SK-N-SH (cell line): ENCODE measurements around the gene PRPF18. TPM values are rescaled to one million over a fixed set of nuclear protein-coding genes. Genes with fewer than 3 reads are reported as not detected.
A peak's percentile ranks its signal among the peaks of the same experiment; 100 is the strongest.

Experiments used
- CTCF ChIA-PET: fragments of 300-600, 350-600 bp; formaldehyde crosslinking; extraction: SDS; loops from one replicate; lab custom pipeline; 2021; lab: Yijun Ruan, JAX
- POLR2A ChIA-PET: fragments of 350-600 bp; sonication (Branson Sonifier 250); formaldehyde crosslinking; extraction: SDS; loops from one replicate; lab custom pipeline; 2020; ENCODE audit warnings: antibody characterized with exemption, inconsistent platforms; lab: Yijun Ruan, JAX
- DNase-seq: peaks from one replicate; pipeline ENCODE4 v3.0.0; 2012
- H2AFZ ChIP-seq: fragments of 200-600 bp; sonication (generic); 2 replicates; pipeline ENCODE4 v1.8.1; 2016; ENCODE audit warnings: antibody characterized with exemption, mild to moderate bottlenecking, low read depth
- H3F3A ChIP-seq: fragments of 200-600 bp; sonication (generic); replicated peaks from 2 replicates; pipeline ENCODE3; 2016; ENCODE audit warnings: antibody characterized with exemption, mild to moderate bottlenecking; ENCODE audit not compliant: insufficient read depth
- H3K27ac ChIP-seq, 2 experiments: fragments of 200-500 bp in 1 of 2; fragments of 200-600 bp in 1 of 2; sonication (Bioruptor generic) in 1 of 2; sonication (generic), shearing (Covaris generic) in 1 of 2; 2 replicates each; pipeline versions ENCODE4 v1.5.1 to v1.6.1; 2014 to 2016; ENCODE audit warnings: low read depth in 2 of 2, inconsistent platforms in 1 of 2, low read length in 1 of 2, mild to moderate bottlenecking in 1 of 2, mixed read lengths in 1 of 2
- H3K27me3 ChIP-seq: fragments of 200-600 bp; sonication (generic), shearing (Covaris generic); 2 replicates; pipeline ENCODE4 v1.6.1; 2016; ENCODE audit warnings: mixed run types; ENCODE audit not compliant: insufficient read depth
- H3K36me3 ChIP-seq, 2 experiments: fragments of 200-500 bp in 1 of 2; fragments of 200-600 bp in 1 of 2; sonication (Bioruptor generic) in 1 of 2; sonication (generic) in 1 of 2; replicated peaks in 1 of 2; 2 replicates each; pipeline versions ENCODE3 to v1.5.1; 2014 to 2016; ENCODE audit warnings: low read length in 1 of 2, mild to moderate bottlenecking in 1 of 2; ENCODE audit not compliant: insufficient read depth in 2 of 2, control insufficient read depth in 1 of 2
- H3K4me1 ChIP-seq, 2 experiments: fragments of 200-500 bp in 1 of 2; fragments of 200-600 bp in 1 of 2; sonication (Bioruptor generic) in 1 of 2; sonication (generic), shearing (Covaris generic) in 1 of 2; 2 replicates each; pipeline versions ENCODE4 v1.5.1 to v1.6.1; 2014 to 2016; ENCODE audit warnings: low read depth in 1 of 2, low read length in 1 of 2, mixed run types in 1 of 2; ENCODE audit not compliant: insufficient read depth in 2 of 2, control insufficient read depth in 1 of 2
- H3K4me2 ChIP-seq: fragments of 200-600 bp; sonication (generic), shearing (Covaris generic); 2 replicates; pipeline ENCODE4 v1.6.1; 2017; ENCODE audit warnings: mixed run types
- H3K4me3 ChIP-seq, 2 experiments: fragments of 200-500 bp in 1 of 2; fragments of 200-600 bp in 1 of 2; sonication (Bioruptor generic) in 1 of 2; sonication (generic), shearing (Covaris generic) in 1 of 2; 2 replicates each; pipeline versions ENCODE4 v1.5.1 to v1.8.1; 2014 to 2016; ENCODE audit warnings: low read depth in 2 of 2, inconsistent platforms in 1 of 2, low read length in 1 of 2, mild to moderate bottlenecking in 1 of 2, mixed read lengths in 1 of 2, moderate library complexity in 1 of 2
- H3K79me2 ChIP-seq: fragments of 200-600 bp; sonication (generic); 2 replicates; pipeline ENCODE4 v1.8.1; 2017; ENCODE audit warnings: mild to moderate bottlenecking; ENCODE audit not compliant: insufficient read depth
- H3K9ac ChIP-seq: fragments of 200-600 bp; sonication (generic); 2 replicates; pipeline ENCODE4 v1.6.1; 2017; ENCODE audit warnings: mixed run types
- H3K9me2 ChIP-seq: fragments of 200-600 bp; sonication (generic); 2 replicates; pipeline ENCODE4 v1.6.1; 2017; ENCODE audit warnings: mixed run types
- H3K9me3 ChIP-seq: fragments of 200-600 bp; sonication (generic); 2 replicates; pipeline ENCODE4 v1.6.1; 2017; ENCODE audit warnings: mixed run types, mild to moderate bottlenecking, moderate library complexity
- H4K20me1 ChIP-seq: fragments of 200-600 bp; sonication (generic); 2 replicates; pipeline ENCODE4 v1.6.1; 2017; ENCODE audit warnings: mild to moderate bottlenecking, mixed run types; ENCODE audit not compliant: insufficient read depth
- CHD2 ChIP-seq: fragments of 150-350 bp; IDR thresholded peaks from 2 replicates; pipeline ENCODE4 v1.6.1; 2018; ENCODE audit warnings: low read length; ENCODE audit not compliant: partially characterized antibody
- ELF1 ChIP-seq: IDR thresholded peaks from 2 replicates; pipeline ENCODE4 v1.4.0; 2012
- FOSL2 ChIP-seq: IDR thresholded peaks from 2 replicates; pipeline ENCODE4 v1.4.0; 2012; ENCODE audit warnings: low read depth, mild to moderate bottlenecking, moderate library complexity, borderline replicate concordance
- FOXJ3 ChIP-seq: sonication (generic); formaldehyde crosslinking; IDR thresholded peaks from 2 replicates; pipeline ENCODE4 v1.5.1; 2020; ENCODE audit warnings: mild to moderate bottlenecking, missing genetic modification reagents
- GABPA ChIP-seq: IDR thresholded peaks from 2 replicates; pipeline ENCODE4 v1.4.0; 2012; ENCODE audit warnings: low read depth, mild to moderate bottlenecking
- GATA2 ChIP-seq: sonication (generic); formaldehyde crosslinking; IDR thresholded peaks from 2 replicates; pipeline ENCODE4 v1.5.0; 2020; ENCODE audit warnings: mild to moderate bottlenecking, missing genetic modification reagents
- MXI1 ChIP-seq: IDR thresholded peaks from 2 replicates; pipeline ENCODE4 v1.6.1; 2012; ENCODE audit warnings: mild to moderate bottlenecking, low read depth, low read length, improper control_type of control experiment
- NFIC ChIP-seq: IDR thresholded peaks from 2 replicates; pipeline ENCODE4 v1.4.0; 2012; ENCODE audit warnings: borderline replicate concordance
- NRF1 ChIP-seq: IDR thresholded peaks from 2 replicates; pipeline ENCODE4 v1.6.1; 2012; ENCODE audit warnings: low read depth, mild to moderate bottlenecking, low read length
- POLR2AphosphoS5 ChIP-seq: IDR thresholded peaks from 2 replicates; pipeline ENCODE4 v1.6.1; 2012; ENCODE audit warnings: low read depth, low read length
- RCOR1 ChIP-seq: fragments of 150-350 bp; IDR thresholded peaks from 2 replicates; pipeline ENCODE4 v1.6.1; 2017; ENCODE audit warnings: antibody characterized with exemption, low read length
- RFX5 ChIP-seq: IDR thresholded peaks from 2 replicates; pipeline ENCODE4 v1.6.1; 2012; ENCODE audit warnings: mild to moderate bottlenecking, improper control_type of control experiment, low read length
- RXRA ChIP-seq: IDR thresholded peaks from 2 replicates; pipeline ENCODE4 v1.4.0; 2012; ENCODE audit warnings: low read depth, mild to moderate bottlenecking, borderline replicate concordance
- SIN3A ChIP-seq: IDR thresholded peaks from 2 replicates; pipeline ENCODE4 v1.6.1; 2012; ENCODE audit warnings: low read depth, mild to moderate bottlenecking, low read length, moderate library complexity, borderline replicate concordance
- YY1 ChIP-seq: IDR thresholded peaks from 2 replicates; pipeline ENCODE4 v1.4.0; 2012; ENCODE audit warnings: low read depth, mild to moderate bottlenecking
- WGBS: methylation state at CpG from one replicate; pipeline ENCODE4 v1.1.6; 2017; ENCODE audit warnings: low lambda C conversion rate; 5-methylcytosine and 5-hydroxymethylcytosine counted together
- polyA plus RNA-seq, 3 experiments: library from polyadenylated mRNA; depleted of rRNA; stranded (reverse); fragments of >200 nt; gene quantifications; 2 replicates each; pipeline ENCODE4 v1.2.3, GENCODE V29; 2012
- TF ChIP-seq, protein P1 (sequence below): IDR thresholded peaks from 2 replicates; pipeline ENCODE4 v1.4.0; 2012; ENCODE audit warnings: low read depth, borderline replicate concordance

The PRPF18 gene
- polyA plus RNA-seq, 1 of the 3 experiments (the other 2 are of a cell fraction): 12.1 TPM

DNA sequence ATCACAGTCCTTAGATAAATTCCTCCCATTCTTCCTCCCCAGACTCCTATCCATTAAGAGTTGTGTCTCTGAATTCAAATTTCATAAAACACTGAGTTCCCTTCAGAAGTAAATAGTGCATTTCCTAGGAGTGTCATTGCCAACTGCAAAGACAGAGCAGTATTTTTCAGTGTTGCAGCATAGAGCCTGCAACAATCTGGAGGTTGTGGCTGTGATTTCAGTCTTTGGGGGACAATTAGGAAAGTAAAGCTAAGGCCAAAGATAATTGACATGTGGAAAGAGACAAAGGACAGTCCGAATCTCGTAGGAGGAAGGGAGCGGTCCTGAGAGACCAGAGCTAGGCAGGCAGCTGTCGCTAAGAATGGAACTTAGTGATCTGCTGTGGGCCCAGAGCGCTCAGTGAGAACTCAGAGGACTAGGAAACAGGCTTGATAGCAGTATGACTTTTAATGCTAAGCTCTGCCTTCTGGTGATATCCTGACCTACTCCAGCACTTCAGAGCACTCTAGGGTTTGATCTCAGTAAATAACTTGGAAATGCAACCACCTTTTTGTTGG, 46.2 kb downstream of the PRPF18 start:
- Histone ChIP-seq H3K36me3 (peaks cover 32 to 38% of the 10 kb centered on the region in 2 experiments), H3K4me2 (no peak overlapping the region), H3K27ac (no peak overlapping the region), H3K9ac (no peak overlapping the region), H3F3A (peaks cover 11% of the 10 kb centered on the region), H3K9me3 (no peaks in the 10 kb centered on the region), H3K9me2 (no peaks in the 10 kb centered on the region), H3K79me2 (no peaks in the 10 kb centered on the region), H3K27me3 (no peaks in the 10 kb centered on the region), H3K4me3 (no peak overlapping the region), H2AFZ (no peak overlapping the region), H3K4me1 (peaks cover 0 to 4% of the 10 kb centered on the region in 2 experiments; a peak in 2 of 4 replicates), H4K20me1 (no peaks in the 10 kb centered on the region)
- TF ChIP-seq FOXJ3 (CRISPR knock-in tag) (no peak), RCOR1 (no peak), FOSL2 (no peak)
- ChIA-PET POLR2A (no interaction called here), CTCF (interaction anchor here (0.5 to 1.8 kb wide), 2 partner anchors 144 to 261 kb away, joined by 3 to 5 read pairs; no protein-coding TSS in a partner anchor)
- no peak for DNase-seq
- 94% methylated on average over 5 of the region's 5 CpGs for WGBS

DNA sequence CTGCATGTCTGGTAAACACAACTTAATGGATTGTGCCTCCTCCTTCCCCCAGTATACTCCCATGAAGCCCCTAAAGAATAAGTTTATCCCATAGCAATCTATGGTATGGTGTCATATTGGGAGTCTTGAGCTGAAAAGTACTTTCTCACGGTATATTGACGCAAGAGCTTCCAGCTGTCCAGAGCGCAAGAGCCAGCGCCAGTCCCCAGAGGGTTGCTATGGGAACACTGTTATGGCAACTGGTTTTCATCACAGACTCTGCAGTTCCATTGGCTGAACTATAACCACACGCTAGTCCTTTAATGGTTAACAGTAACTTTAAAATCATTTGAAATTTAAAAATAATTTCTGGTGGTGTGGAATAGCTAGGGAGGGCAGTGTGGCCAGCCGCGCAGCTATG, 46.9 kb downstream of the PRPF18 start:
- H3K9ac ChIP-seq: no peak overlapping the region
- TF ChIP-seq RCOR1: no peak
- no peak for TF ChIP-seq FOXJ3 (CRISPR knock-in tag)
- TF ChIP-seq YY1: no peak
- TF ChIP-seq MXI1: peak; percentile 34; the same call in 1 of the 2 replicates
- TF ChIP-seq CHD2: no peak
- TF ChIP-seq NRF1: no peak
- TF ChIP-seq GABPA: no peak
- TF ChIP-seq RFX5: peak; percentile 69; the same call in 1 of the 2 replicates
- no peak for TF ChIP-seq FOSL2
- TF ChIP-seq NFIC: no peak
- TF ChIP-seq POLR2AphosphoS5: no peak
- no peak for TF ChIP-seq ELF1
- no peak for TF ChIP-seq RXRA
- TF ChIP-seq, all 33 proteins: peak for 2
- ChIA-PET POLR2A (no interaction called here), CTCF (interaction anchor here (0.5 to 1.8 kb wide), 4 partner anchors 20 to 261 kb away, joined by 3 to 8 read pairs (median 4); no protein-coding TSS in a partner anchor)
- WGBS: 91% methylated on average over 7 of the region's 7 CpGs
- Histone ChIP-seq H3K4me2 (no peak overlapping the region), H3K9me2 (no peaks in the 10 kb centered on the region), H3K9me3 (no peaks in the 10 kb centered on the region), H2AFZ (no peak overlapping the region), H3K27ac (no peak overlapping the region), H3K79me2 (no peaks in the 10 kb centered on the region), H3F3A (peaks cover 11% of the 10 kb centered on the region), H3K27me3 (no peaks in the 10 kb centered on the region), H3K4me1 (peaks cover 0 to 4% of the 10 kb centered on the region in 2 experiments; a peak in 2 of 4 replicates), H4K20me1 (no peaks in the 10 kb centered on the region), H3K4me3 (no peak overlapping the region), H3K36me3 (peaks cover 26 to 40% of the 10 kb centered on the region in 2 experiments)
- DNase-seq: peak; percentile 62

DNA sequence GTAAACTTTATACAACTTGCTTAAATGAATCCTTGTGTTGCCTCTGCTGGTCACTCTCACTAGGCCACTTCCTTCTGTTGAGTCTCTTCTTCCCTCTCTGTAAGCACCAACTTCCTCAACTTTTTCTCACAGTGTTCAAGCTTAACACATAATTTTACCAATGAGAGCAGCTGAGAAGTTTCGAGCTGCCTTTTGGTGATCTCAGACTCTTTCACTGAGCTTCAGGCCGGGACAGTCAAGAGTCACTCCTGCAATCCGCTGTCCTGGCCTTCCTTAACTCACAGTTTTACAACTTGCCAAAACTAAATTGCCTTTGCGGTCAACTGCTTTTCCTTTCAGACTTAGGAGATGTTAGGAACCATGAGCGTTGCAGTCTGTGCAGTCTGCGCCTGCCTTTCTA, 47.4 kb downstream of the PRPF18 start:
- no peak overlapping the region for H2AFZ ChIP-seq
- TF ChIP-seq RCOR1: no peak
- TF ChIP-seq FOSL2: no peak
- TF ChIP-seq RXRA: no peak
- TF ChIP-seq, protein P1, sequence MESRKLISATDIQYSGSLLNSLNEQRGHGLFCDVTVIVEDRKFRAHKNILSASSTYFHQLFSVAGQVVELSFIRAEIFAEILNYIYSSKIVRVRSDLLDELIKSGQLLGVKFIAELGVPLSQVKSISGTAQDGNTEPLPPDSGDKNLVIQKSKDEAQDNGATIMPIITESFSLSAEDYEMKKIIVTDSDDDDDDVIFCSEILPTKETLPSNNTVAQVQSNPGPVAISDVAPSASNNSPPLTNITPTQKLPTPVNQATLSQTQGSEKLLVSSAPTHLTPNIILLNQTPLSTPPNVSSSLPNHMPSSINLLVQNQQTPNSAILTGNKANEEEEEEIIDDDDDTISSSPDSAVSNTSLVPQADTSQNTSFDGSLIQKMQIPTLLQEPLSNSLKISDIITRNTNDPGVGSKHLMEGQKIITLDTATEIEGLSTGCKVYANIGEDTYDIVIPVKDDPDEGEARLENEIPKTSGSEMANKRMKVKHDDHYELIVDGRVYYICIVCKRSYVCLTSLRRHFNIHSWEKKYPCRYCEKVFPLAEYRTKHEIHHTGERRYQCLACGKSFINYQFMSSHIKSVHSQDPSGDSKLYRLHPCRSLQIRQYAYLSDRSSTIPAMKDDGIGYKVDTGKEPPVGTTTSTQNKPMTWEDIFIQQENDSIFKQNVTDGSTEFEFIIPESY: no peak
- no peak for TF ChIP-seq GATA2
- TF ChIP-seq SIN3A: no peak
- TF ChIP-seq, all 33 proteins: peak for 0
- Histone ChIP-seq H3K9ac (no peak overlapping the region), H3K27ac (no peak overlapping the region), H4K20me1 (no peaks in the 10 kb centered on the region), H3K9me2 (no peaks in the 10 kb centered on the region), H3K79me2 (no peaks in the 10 kb centered on the region), H3F3A (peaks cover 11% of the 10 kb centered on the region), H3K4me3 (no peak overlapping the region), H3K36me3 (peaks cover 26 to 37% of the 10 kb centered on the region in 2 experiments), H3K4me2 (no peak overlapping the region), H3K9me3 (no peaks in the 10 kb centered on the region), H3K27me3 (no peaks in the 10 kb centered on the region), H3K4me1 (peaks cover 0 to 4% of the 10 kb centered on the region in 2 experiments; a peak in 2 of 4 replicates)
- POLR2A ChIA-PET: no interaction called here
- CTCF ChIA-PET: interaction anchor here (1.0 to 1.8 kb wide), 3 partner anchors 21 to 262 kb away, joined by 4 to 8 read pairs (median 5); no protein-coding TSS in a partner anchor
- no peak for DNase-seq
- 91% methylated on average over 6 of the region's 6 CpGs for WGBS
